IgD-negative memory B cell (primary cell): ENCODE data around the gene CORO2B. TPM values are rescaled to one million over a fixed set of nuclear protein-coding genes. Genes with fewer than 3 reads are reported as not detected.

Experiments
- H3K27ac Mint-ChIP-seq, 3 donors: one replicate each; pipeline ENCODE4 v1.8.0; 2020 to 2022; ENCODE audit warnings: mild to moderate bottlenecking in 3 of 3, mixed read lengths in 3 of 3, moderate library complexity in 1 of 3
- H3K27me3 Mint-ChIP-seq: one replicate; pipeline ENCODE4 v1.8.0; 2021; ENCODE audit warnings: mixed read lengths
- H3K36me3 Mint-ChIP-seq: one replicate; pipeline ENCODE4 v1.8.0; 2020; ENCODE audit warnings: mild to moderate bottlenecking, mixed read lengths
- H3K4me1 Mint-ChIP-seq, 3 donors: one replicate each; pipeline ENCODE4 v1.8.0; 2020 to 2022; ENCODE audit warnings: mixed read lengths in 3 of 3, mild to moderate bottlenecking in 1 of 3
- H3K4me3 Mint-ChIP-seq, 4 donors: one replicate each; pipeline ENCODE4 v1.8.0; 2020 to 2022; ENCODE audit warnings: mild to moderate bottlenecking in 4 of 4, mixed read lengths in 4 of 4, moderate library complexity in 3 of 4
- H3K9me3 Mint-ChIP-seq, 3 donors: one replicate each; pipeline ENCODE4 v1.8.0; 2020 to 2021; ENCODE audit warnings: mixed read lengths in 3 of 3, mild to moderate bottlenecking in 1 of 3
- polyA plus RNA-seq: library from polyadenylated mRNA; unstranded; fragments of 300-500 nt; fragmentation: Illumina TruSeq; gene quantifications from one replicate; pipeline ENCODE4 v1.2.3, GENCODE V29; 2021

The CORO2B gene
- polyA plus RNA-seq, 1 donor from 2014 or later, result 0.94 TPM

DNA sequence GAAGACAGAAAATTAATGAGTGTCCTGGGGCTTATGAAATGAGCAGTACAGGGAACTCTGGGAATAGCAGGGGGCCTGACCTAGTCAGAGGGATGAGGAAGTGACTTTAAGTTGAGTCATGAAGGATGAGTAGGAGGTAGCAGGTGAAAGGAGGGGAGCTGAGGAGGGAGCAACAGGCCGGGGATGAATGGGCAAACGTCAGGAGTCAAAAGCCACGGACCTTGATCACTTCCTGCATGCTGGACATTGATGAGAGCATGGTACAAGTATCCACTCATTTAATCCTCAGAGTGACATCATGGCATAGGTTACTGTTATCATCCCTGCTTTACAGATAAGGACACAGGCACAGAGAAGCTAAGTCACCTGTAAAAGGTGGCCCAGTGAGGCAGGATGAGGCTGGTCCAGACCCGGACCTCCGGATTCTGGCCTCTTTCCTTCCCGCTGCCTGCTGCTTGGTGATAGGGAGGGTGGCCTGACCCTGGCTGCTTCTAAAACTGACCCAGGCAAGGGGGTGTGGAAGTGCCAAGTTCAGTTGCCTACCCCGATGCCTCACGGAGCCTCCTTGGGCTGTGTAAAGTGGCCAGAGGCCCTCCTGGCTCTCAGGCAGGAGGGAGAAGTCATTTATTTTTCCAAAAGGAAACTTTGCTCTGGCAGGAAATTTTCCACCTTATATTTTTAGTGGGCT lies 7.6 kb downstream of the CORO2B start:
- H3K4me1 Mint-ChIP-seq, result peaks cover 6 to 10% (median 8%) of the 10 kb centered on the region in 3 donors
- H3K27ac Mint-ChIP-seq, result peak overlapping the region in 1 of 3 donors; percentile 61
- no peak overlapping the region for H3K4me3 Mint-ChIP-seq
- H3K36me3 Mint-ChIP-seq, result peaks cover 2% of the 10 kb centered on the region
- no peaks in the 10 kb centered on the region for H3K27me3 Mint-ChIP-seq
- H3K9me3 Mint-ChIP-seq, result peaks cover 0 to 1% (median 0%) of the 10 kb centered on the region in 3 donors

DNA sequence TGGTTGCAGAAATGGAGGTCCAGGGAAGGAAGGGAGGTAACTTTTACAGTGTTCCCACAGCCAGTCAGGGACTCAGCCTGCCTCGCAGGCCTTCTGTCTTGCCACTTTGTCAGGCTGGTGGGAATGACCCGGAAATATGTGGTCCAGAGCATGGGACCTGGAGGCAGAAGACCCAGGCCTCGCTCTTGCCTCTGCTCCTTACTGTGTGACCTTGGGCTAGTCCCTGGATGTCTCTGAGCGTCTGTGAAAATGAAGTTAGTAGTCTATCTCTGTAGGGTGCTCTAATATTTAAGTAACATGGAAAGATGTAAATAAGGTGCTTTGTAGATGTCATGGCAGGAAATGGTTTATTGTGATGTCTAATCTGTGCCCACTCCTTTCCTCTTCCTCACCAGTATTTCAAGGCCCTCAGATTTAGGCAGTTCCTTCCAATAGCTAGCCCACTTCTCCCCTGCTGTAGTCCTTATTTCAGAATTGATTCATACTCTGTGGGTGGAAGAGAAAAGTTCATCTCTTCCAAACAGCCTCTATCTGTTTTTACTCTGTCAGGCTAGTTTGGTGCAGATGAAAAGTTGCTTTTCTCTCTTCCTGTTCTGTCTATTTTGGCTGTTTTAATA lies 9.1 kb downstream of the CORO2B start:
- Mint-ChIP-seq H3K27me3 (no peaks in the 10 kb centered on the region), H3K36me3 (peaks cover 2% of the 10 kb centered on the region), H3K4me3 (no peak overlapping the region), H3K9me3 (peaks cover 0 to 1% (median 0%) of the 10 kb centered on the region in 3 donors), H3K27ac (no peak overlapping the region), H3K4me1 (peaks cover 3 to 8% (median 6%) of the 10 kb centered on the region in 3 donors)

DNA sequence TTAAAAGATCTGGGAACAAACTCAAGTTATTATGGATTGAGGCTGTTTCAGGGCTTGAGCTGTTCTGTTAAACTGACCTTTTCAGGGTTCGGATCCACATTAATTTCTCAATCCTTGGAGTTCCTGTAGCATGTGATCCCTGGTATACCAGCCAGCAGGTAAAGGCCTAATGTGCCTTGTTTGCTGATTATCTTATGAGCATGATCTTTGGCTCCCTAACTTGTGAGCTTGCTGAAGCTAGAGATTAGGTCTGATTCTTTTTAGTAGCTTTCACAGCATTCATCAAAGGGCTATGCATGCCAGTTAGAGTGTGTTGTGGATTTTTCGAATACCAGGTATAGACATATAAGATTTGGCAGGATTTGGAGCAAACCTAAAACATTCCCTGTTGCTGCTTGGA lies 10.3 kb downstream of the CORO2B start:
- peaks cover 2% of the 10 kb centered on the region for H3K27me3 Mint-ChIP-seq
- H3K4me1 Mint-ChIP-seq, result peaks cover 12% of the 10 kb centered on the region in 3 donors
- H3K36me3 Mint-ChIP-seq, result peaks cover 2% of the 10 kb centered on the region
- H3K27ac Mint-ChIP-seq, result no peak overlapping the region
- H3K9me3 Mint-ChIP-seq, result peaks cover 0 to 1% (median 0%) of the 10 kb centered on the region in 3 donors
- no peak overlapping the region for H3K4me3 Mint-ChIP-seq

DNA sequence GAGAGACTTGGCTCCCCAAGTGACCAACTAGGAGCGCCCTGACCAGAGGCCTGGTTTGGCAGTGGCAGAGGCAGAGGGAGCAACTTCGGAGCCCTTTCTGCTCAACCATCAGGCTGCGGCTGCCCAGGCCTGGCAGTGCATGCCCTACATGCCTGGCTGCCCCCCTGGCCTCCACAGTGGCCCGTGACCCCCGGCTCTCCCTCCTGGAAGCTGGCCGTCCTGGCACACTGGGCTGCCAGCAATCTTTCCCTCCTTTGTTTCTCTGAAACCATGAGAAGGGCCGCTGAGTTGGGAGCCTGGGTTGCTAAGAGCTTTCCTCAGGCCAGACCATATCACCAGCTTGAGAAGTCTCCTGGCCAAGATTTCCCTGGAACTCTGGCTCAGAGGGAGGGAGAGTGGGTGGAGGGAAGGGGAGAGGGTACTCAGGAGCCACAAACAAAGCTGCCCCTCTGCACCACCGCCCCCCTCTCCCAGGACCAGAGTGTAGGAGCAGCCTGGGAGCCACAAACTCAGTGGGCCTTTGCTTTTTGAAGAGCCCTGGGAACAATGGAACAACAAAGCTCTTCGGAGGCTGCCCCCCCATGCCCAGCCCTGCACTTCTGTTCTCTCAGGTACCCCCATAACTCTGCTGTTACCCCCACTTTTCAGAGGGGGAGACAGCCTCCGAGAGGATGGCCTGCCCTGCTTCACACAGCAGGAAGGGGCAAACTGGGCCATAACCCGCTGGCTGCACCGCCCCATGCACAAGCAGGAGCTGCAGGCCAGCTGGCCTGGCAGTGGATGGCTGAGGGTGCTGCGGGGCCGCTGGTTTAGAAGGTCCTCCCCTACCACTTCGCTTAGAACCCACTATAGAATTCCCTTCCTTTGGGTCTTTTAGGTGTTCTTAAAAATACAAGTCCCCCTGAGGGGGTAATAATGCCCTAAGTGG lies 11.3 kb downstream of the CORO2B start:
- H3K9me3 Mint-ChIP-seq, result peaks cover 0 to 1% (median 0%) of the 10 kb centered on the region in 3 donors
- H3K27ac Mint-ChIP-seq, result no peak overlapping the region
- H3K36me3 Mint-ChIP-seq, result peaks cover 2% of the 10 kb centered on the region
- peaks cover 12 to 13% (median 12%) of the 10 kb centered on the region in 3 donors for H3K4me1 Mint-ChIP-seq
- peaks cover 3% of the 10 kb centered on the region for H3K27me3 Mint-ChIP-seq
- H3K4me3 Mint-ChIP-seq, result no peak overlapping the region

DNA sequence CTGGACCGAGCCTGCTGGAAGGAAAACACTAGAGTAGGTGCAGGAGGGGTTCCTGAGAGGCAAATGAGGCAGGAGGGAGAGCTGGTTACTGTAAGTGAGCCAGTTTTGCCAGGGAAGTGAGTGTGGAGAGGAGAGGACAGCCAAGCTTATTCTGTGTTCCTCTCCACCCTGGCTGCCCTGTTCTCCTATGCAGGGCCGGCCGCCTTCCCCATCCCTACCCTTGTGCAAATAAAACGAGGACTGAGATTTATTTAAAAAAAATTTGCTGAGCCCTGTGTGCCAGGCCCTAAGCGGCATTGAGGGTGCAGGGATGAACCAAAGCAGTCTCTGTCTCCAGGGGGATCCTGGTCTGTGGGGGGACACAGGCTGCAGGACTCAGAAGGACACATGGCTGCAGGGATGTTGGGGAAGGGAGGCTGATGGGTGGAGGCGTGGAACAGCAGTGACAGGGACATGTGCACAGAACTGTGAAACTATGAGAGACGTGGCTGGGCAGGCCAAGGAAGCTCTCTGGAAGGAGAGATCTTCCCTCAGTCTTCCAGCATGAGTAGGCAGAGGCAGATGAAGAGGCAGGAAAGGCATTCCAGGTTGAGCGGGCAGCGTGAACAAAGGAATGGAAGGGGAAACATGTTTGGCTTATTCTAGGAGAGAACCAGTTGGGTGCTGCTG lies 12.1 kb downstream of the CORO2B start:
- Mint-ChIP-seq H3K4me1 (peaks cover 12 to 13% (median 12%) of the 10 kb centered on the region in 3 donors), H3K27me3 (peaks cover 3% of the 10 kb centered on the region), H3K27ac (no peak overlapping the region), H3K9me3 (peaks cover 0 to 1% (median 0%) of the 10 kb centered on the region in 3 donors), H3K4me3 (no peak overlapping the region), H3K36me3 (peaks cover 4% of the 10 kb centered on the region)

DNA sequence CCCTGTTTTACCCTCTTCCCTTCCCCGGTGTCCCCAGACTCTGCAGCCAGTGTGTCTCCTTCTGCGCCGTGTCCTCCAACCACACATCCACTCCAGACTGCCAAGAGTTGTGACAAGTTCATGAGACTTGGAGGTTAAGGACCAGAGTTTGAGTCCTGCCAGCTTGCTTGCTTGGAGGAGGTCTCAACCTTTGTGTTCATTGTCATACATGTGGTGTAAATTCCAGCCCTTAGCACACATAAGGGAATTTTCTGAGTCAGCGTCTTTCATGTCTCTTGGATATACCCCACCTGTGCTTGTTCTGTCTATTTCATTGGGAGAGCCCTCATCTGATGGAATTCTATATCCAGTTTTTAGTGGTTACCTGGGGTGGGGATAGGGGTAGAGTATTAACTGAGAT lies 13.3 kb downstream of the CORO2B start:
- peaks cover 4% of the 10 kb centered on the region for H3K36me3 Mint-ChIP-seq
- peaks cover 12 to 13% (median 12%) of the 10 kb centered on the region in 3 donors for H3K4me1 Mint-ChIP-seq
- H3K27me3 Mint-ChIP-seq, result peaks cover 3% of the 10 kb centered on the region
- no peak overlapping the region for H3K4me3 Mint-ChIP-seq
- H3K9me3 Mint-ChIP-seq, result peaks cover 0 to 1% (median 0%) of the 10 kb centered on the region in 3 donors
- no peak overlapping the region for H3K27ac Mint-ChIP-seq

DNA sequence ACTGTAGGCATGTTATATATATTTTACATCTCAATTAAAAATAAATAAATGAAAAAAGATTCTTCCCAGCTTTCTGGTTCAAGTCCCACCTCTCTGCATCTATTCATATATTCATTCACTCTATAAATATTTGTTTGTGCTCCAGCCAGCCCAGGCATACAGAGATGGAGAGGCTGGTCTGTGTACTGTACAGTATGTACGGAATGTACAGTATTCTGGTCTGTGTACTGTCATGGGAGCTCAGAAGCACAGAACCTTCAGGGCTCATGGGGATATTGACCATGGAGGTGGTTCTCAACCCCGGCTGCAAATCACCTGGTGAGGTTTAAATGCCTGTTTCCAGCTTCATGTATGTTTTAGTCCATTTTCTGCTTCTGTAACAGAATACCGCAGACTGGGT lies 13.8 kb downstream of the CORO2B start:
- peaks cover 3% of the 10 kb centered on the region for H3K27me3 Mint-ChIP-seq
- H3K4me3 Mint-ChIP-seq, result no peak overlapping the region
- peaks cover 0 to 1% (median 0%) of the 10 kb centered on the region in 3 donors for H3K9me3 Mint-ChIP-seq
- H3K4me1 Mint-ChIP-seq, result peaks cover 12 to 13% (median 12%) of the 10 kb centered on the region in 3 donors
- no peak overlapping the region for H3K27ac Mint-ChIP-seq
- peaks cover 4% of the 10 kb centered on the region for H3K36me3 Mint-ChIP-seq

DNA sequence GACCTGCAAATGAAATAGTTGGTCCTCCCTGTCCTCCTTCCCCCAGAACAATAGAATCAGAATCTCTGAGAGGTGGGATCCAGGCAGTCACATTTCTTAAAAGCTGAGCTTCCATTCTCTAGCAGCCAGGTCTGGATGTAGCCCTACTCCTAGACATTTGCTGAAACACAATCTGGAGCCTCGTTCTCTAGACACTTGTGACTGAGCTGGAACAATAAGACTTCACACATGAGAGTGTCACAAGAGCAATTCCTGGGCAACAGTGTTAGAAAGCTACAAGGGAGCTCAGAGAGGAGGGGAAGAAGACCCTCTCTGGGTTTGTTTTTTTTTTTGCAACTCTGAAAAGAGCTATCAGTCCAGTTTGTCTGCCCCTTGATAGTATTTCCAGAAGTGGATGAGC lies 14.5 kb downstream of the CORO2B start:
- H3K27ac Mint-ChIP-seq, result no peak overlapping the region
- H3K27me3 Mint-ChIP-seq, result peaks cover 3% of the 10 kb centered on the region
- peaks cover 0 to 1% (median 0%) of the 10 kb centered on the region in 3 donors for H3K9me3 Mint-ChIP-seq

DNA sequence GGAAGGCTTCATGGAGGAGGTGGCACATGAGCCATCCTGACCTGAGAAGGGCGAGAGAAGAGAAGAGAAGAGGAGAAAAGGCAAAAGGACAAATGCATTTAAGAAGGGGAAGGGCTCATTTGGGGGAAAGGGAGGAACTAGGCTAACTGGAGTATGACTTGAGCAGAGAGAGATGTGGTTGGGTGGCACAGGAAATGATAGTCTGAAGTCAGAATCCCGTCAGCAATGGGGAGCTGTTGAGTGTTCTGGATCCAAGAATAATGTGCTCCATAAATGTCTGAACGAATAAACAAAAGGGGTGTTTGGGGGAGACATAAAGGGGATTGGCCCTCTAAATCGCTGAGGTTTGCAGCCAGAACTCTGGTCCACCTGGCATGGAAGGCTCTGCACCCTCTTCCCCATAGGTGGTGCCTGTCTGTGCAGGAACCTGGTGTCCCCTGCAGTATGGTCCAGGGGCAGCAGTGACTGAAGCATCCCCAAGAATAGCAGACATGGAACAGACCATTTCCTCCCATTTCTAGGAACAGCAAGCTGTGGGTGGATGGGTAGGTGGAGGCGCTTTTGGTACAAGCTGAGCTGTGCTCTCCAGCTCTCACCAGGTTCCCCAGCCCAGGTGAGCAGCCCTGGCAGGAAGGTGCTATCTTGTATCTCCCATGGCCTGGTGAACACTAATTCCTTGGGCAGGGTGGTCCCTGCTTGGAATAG lies 15.2 kb downstream of the CORO2B start:
- peak overlapping the region in 1 of 4 donors; percentile 10 for H3K4me3 Mint-ChIP-seq

More for the DNA sequence above, 14.5 kb downstream of the CORO2B start:
- Mint-ChIP-seq H3K36me3 (peaks cover 4% of the 10 kb centered on the region), H3K4me1 (peaks cover 6 to 13% (median 9%) of the 10 kb centered on the region in 3 donors), H3K4me3 (no peak overlapping the region)

DNA sequence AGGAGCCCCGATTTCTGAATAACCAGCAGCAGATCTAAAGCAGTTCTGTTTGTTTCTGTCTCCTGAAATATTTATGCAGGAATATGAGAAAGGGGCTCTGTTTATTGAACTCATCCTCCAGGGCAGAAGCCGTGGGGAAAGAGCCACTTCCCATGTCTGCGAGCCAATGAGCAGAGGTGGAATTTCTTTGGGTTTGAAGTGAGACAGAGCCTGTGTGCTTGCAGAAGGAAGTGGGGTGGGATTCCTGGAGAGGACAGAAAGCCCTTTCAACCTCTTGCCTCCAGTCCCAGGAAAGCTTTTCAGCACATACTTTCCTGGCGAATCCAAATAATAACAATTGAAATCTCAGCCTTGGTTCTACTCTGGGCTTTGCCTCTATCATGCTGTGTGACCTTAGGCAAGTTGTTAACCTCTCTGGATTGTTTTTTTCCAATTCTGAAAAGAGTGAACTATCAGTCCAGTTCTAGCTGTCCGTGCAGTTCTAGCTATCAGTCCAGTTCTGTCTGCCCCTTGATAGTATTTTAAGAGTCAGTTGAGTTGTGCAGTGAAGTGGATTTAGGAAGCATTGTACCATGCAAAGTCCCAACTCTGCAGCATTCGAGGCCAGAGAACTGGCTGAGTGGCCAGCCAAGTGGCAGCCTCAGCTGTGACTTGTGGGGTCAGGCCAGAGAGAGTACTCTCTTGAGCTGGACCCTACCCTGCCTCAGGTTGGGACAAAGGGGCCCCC lies 15.9 kb downstream of the CORO2B start:
- peaks cover 3% of the 10 kb centered on the region for H3K27me3 Mint-ChIP-seq
- no peak overlapping the region for H3K4me3 Mint-ChIP-seq
- peaks cover 7 to 13% (median 9%) of the 10 kb centered on the region in 3 donors for H3K4me1 Mint-ChIP-seq
- peaks cover 4% of the 10 kb centered on the region for H3K36me3 Mint-ChIP-seq
- H3K27ac Mint-ChIP-seq, result no peak overlapping the region
- H3K9me3 Mint-ChIP-seq, result peaks cover 0 to 1% (median 0%) of the 10 kb centered on the region in 3 donors

More for the DNA sequence above, 15.2 kb downstream of the CORO2B start:
- no peak overlapping the region for H3K27ac Mint-ChIP-seq
- peaks cover 4% of the 10 kb centered on the region for H3K36me3 Mint-ChIP-seq
- H3K27me3 Mint-ChIP-seq, result peaks cover 3% of the 10 kb centered on the region
- peaks cover 0 to 1% (median 0%) of the 10 kb centered on the region in 3 donors for H3K9me3 Mint-ChIP-seq
- peaks cover 4 to 13% (median 9%) of the 10 kb centered on the region in 3 donors for H3K4me1 Mint-ChIP-seq

DNA sequence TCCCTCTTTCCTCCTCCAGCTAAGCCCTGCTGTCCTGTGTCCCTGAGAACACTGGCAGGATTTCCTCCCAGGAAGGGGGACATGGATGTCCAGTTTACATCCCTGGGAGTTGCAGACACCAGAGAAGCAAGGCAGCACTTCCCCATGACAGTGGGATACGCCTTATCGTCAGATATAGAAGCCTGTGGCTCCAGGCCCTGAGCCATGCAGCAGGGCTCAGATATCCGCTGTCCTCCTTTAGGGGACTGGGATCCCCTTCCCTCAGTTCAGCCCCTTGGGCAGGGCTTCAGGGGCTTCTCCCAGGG lies 16.4 kb downstream of the CORO2B start:
- Mint-ChIP-seq H3K4me1 (peaks cover 7 to 13% (median 9%) of the 10 kb centered on the region in 3 donors), H3K36me3 (peaks cover 4% of the 10 kb centered on the region), H3K4me3 (no peak overlapping the region), H3K9me3 (peaks cover 0 to 1% (median 0%) of the 10 kb centered on the region in 3 donors), H3K27me3 (peaks cover 5% of the 10 kb centered on the region), H3K27ac (no peak overlapping the region)

DNA sequence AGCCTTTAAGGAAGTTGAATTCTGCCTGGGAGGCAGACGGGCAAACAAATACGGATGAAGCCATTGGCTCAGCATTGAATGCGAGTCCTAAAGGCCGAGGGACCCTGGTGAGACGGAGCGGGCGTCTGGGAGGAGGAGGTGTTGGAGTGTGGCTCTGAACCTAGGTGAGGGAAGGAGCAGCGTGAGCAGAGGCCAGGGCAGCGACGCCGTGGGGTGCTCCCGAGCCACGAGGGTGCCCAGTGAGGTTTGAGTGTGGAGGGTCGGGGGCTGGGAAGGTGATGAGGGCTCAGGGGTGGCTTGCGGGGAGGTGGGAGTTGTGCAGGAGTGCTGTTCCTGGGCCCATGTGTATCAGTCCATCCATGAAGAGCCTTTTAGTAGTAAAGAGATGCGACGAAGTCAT lies 17.0 kb downstream of the CORO2B start:
- Mint-ChIP-seq H3K27ac (no peak overlapping the region), H3K9me3 (peaks cover 0 to 1% (median 0%) of the 10 kb centered on the region in 3 donors), H3K27me3 (peaks cover 5% of the 10 kb centered on the region), H3K36me3 (peaks cover 2% of the 10 kb centered on the region), H3K4me1 (peaks cover 7 to 13% (median 9%) of the 10 kb centered on the region in 3 donors), H3K4me3 (no peak overlapping the region)

DNA sequence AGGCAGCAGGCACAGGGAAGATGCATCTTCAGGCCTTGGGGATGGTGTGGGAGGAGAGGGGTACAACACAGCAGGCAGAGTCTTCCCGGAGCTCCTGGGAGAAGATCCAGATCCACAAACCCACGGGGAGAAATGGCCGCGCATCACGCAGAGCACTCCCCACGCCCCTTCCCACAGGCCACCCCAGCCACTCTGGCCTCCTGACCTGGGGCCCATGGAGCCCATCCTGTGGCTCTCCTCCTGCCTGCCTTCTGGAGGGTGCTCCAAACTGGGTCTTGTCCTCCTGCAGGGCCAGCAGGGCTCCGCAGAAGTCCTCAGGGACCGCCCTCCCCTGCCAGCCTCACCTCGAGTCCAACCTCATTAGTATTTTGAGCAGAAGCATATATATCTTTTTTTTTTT lies 17.9 kb downstream of the CORO2B start:
- Mint-ChIP-seq H3K36me3 (peaks cover 4% of the 10 kb centered on the region), H3K4me3 (no peak overlapping the region), H3K4me1 (peaks cover 7 to 13% (median 9%) of the 10 kb centered on the region in 3 donors), H3K27ac (no peak overlapping the region), H3K27me3 (peaks cover 5% of the 10 kb centered on the region), H3K9me3 (no peaks in the 10 kb centered on the region)
